Ecto neural progenitor cell (in vitro differentiated cells): Measurements from ENCODE around the gene POTEJ.
"Not testable (repeated sequence)": the region's sequence is repeated elsewhere in the genome, so short reads cannot be mapped to it uniquely, and the experiment has no call there.

ENCODE experiments used
- DNase-seq: peaks from one replicate; pipeline ENCODE4 v3.0.0-alpha.2; 2018; ENCODE audit warnings: low spot score

Gene POTEJ

GRCh38 chr2:130611140-130611539 is at the start of gene POTEJ:
Gene POTEJ, plus strand, starts transcription at chr2:130611440. Its CDS starts 93 bp downstream, at chr2:130611533.
- not testable (repeated sequence) for DNase-seq

- DNase-seq, result not testable (repeated sequence)
Observed at GRCh38 chr2:130566165-130566564, 45.1 kb upstream of the POTEJ start.

- not testable (repeated sequence) for DNase-seq
Observed at GRCh38 chr2:130571929-130572328, 39.3 kb upstream of the POTEJ start.

GRCh38 chr2:130574230-130574629 is 37.0 kb upstream of the POTEJ start:
- not testable (repeated sequence) for DNase-seq

GRCh38 chr2:130576209-130576784 is 34.9 kb upstream of the POTEJ start:
- DNase-seq, result not testable (repeated sequence)

- DNase-seq, result not testable (repeated sequence)
Observed at GRCh38 chr2:130577559-130577958, 33.7 kb upstream of the POTEJ start.

GRCh38 chr2:130579121-130579520 is 32.1 kb upstream of the POTEJ start:
- DNase-seq, result not testable (repeated sequence)

- peak; percentile 38 for DNase-seq
Observed at GRCh38 chr2:130581491-130581890, 29.7 kb upstream of the POTEJ start.

GRCh38 chr2:130582970-130583369 is 28.3 kb upstream of the POTEJ start:
- DNase-seq, result not testable (repeated sequence)

- not testable (repeated sequence) for DNase-seq
Observed at GRCh38 chr2:130583582-130583981, 27.7 kb upstream of the POTEJ start.

GRCh38 chr2:130584726-130585125 is 26.5 kb upstream of the POTEJ start:
- not testable (repeated sequence) for DNase-seq

GRCh38 chr2:130588688-130589458 is 22.4 kb upstream of the POTEJ start:
- DNase-seq, result not testable (repeated sequence)

- DNase-seq, result not testable (repeated sequence)
Observed at GRCh38 chr2:130590170-130590841, 20.9 kb upstream of the POTEJ start.

GRCh38 chr2:130590842-130591359 is 20.3 kb upstream of the POTEJ start:
- not testable (repeated sequence) for DNase-seq

- DNase-seq, result not testable (repeated sequence)
Observed at GRCh38 chr2:130592791-130593414, 18.3 kb upstream of the POTEJ start.

- not testable (repeated sequence) for DNase-seq
Observed at GRCh38 chr2:130594011-130594410, 17.2 kb upstream of the POTEJ start.

GRCh38 chr2:130596757-130597156 is 14.5 kb upstream of the POTEJ start:
- DNase-seq, result not testable (repeated sequence)

GRCh38 chr2:130597994-130598393 is 13.2 kb upstream of the POTEJ start:
- DNase-seq, result not testable (repeated sequence)

GRCh38 chr2:130598463-130598862 is 12.8 kb upstream of the POTEJ start:
- DNase-seq, result not testable (repeated sequence)

GRCh38 chr2:130599393-130599792 is 11.8 kb upstream of the POTEJ start, which contains the start of gene CFC1:
Gene CFC1, minus strand, starts transcription at chr2:130599575. Its CDS starts 288 bp downstream, at chr2:130599287.
- DNase-seq, result not testable (repeated sequence)

GRCh38 chr2:130599926-130600325 is 11.3 kb upstream of the POTEJ start:
- DNase-seq, result not testable (repeated sequence)
